Measurements from ENCODE around the gene PRDM12.
"Not testable (repeated sequence)": the region's sequence is repeated elsewhere in the genome, so short reads cannot be mapped to it uniquely, and the experiment has no call there.

The PRDM12 gene

DNA sequence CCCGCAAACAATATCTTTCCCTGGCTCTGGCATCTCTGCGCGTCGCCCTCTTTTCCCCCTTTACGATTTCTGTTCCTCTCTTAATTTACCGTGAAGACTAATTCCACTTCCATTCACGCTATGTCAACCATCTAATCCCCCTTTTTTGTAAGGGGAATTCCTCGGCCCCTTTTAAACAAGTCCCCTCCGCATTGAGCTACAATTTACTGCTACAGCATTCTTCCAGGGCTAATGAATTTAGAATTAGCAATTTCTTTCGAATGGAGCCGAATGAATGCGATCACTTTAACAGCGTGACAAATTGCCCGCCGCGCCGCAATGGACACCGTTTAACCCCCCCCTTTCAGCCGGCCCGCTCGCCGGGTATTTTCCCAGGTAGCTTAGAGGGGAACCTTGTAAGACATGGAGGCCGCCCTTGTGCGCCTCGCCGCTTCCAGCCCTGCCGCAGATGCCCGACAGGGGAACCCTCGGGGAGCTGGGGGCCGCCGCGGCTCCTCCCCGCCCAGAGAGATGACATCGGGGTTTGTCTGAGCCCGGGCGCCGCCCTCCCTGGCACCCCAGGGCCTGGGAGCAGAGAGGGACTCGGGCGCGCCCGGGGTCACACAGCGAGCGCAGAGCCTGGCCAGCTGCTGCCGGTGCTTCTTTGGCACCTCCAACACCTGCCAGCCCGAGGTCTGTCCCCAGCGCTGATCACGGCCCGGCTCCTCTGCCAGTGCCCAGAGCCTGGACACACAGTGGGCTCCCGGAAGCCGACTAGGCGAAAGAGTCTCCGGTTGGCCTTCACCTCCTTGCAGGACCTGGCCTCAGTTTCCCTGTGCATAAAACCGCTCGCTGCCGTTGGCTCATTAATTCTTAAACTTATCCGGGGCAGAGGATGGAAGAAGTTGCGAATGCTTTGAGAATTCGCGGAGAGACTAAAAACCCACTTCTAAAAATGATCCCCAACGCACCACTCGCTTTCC, 1.3 kb downstream of the PRDM12 start:
- DNase-seq: no peak

DNA sequence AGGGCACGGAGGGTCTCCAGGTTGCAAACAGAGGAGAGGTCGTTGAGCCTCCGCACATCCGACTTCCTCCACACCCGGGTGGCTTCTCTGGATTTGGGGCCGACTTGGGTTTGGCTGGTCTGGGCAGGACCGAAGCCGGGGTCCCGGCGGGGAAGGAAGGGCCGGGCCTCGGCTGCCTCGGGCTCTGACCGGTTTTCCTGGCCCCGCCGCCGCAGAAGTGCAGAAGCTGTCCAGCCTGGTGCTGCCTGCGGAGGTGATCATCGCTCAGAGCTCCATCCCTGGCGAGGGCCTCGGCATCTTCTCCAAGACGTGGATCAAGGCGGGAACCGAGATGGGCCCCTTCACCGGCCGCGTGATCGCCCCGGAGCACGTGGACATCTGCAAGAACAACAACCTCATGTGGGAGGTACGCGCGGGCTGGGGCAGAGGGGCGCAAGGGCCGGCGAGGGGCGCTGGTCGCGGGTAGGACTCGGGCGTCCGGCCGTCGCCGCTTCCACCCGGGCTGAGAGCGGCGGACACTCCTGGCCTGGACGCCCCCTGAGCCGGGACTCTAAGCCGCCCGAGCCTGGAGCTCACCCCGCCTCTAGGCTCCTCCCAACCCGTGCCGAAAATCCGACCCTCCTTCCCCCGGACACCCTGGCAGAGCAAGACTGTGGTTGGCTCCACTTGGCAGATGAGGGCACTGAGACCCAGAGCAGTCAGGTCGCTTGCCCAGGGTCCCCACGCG, 2.2 kb downstream of the PRDM12 start:
- no peak for DNase-seq

DNA sequence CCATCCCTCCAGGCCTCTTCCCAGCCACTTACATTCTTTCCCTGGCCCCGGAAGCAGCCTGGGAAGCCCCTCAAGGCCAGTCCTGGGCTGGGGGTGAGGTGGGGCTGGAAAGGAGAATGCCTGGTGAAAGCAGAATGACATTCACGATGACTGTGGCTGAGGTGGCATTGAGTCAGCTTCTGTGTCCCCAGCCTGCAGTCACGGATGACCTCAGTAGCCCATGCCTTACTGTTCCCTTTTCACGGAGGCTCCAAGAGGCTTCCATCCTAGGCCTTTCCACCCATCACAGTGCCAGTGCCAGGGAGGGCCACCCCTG, 2.7 kb downstream of the PRDM12 start:
- no peak for DNase-seq

DNA sequence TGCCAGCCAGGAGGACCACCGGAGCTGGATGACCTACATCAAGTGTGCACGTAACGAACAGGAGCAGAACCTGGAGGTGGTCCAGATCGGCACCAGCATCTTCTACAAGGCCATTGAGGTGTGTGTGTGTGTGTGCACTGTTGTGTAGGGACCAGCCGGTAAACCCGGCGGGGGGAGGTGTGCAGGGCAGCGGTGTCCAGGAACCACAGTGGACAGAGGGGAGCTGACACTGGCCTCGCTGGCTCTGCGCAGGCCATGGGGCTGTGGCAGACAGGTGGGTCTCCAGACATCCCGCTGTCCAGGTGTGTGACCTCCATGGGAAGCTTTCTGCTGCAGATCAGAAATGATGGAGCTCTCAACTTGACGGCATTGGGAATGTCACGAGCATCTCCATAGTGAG, 3.8 kb downstream of the PRDM12 start:
- DNase-seq: no peak

DNA sequence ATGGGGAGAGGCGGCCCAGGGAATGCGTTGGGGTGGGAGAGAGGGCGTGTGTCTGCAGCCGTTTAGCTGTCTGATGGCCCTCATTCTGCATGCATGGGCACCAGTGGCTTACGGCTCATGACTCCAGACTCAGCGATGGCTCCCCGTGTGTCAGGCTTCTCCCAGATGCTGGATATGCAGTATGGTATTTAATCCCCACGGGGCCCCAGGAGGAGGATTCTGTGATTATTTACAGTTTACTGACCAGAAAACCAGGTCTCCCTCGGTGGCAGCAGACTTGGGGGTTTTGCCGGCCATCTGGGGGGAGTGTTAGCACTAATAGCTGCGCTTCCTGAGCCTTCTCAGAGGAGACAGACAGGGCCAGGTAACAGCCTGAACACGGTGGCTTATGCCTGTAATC, 4.3 kb downstream of the PRDM12 start:
- no peak for DNase-seq

DNA sequence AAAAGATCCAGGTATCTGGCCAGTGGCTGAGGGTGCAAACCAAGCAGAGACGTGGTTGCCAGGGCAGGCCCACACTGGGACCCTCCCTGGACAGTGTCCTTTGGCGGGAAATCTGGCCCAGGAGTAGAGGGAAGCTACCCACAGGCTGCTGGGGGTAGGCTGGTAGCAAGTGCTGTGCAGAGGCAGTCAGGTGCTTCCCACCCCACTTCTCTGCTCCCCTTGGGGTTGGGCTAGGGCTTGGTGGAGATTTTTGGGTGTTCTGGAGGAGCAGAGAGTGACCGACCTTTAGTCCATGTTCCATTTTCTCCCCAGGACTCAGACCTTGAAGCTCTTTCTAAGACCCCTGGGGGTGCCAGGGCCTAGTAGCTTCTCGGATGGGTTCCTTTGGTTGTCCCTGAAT, 5.6 kb downstream of the PRDM12 start:
- DNase-seq: no peak

DNA sequence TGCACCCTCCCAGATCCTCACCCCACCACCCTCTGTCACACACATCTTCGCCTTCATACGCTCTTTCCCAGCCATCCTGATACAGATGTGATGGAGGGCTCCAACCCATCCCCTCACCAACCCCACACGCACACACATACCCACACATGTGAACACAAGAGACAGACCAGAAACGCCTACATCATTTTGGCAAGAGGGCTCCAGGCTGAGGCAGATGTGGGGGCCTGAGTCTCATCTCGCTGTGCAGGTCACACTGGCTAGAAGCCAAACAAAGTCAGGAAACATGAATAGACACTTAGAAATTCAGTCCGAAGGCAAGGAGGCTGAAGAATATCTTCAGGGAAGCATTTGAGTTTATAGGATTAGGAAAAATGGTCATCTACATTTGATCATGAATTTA, 6.2 kb downstream of the PRDM12 start:
- no peak for DNase-seq

DNA sequence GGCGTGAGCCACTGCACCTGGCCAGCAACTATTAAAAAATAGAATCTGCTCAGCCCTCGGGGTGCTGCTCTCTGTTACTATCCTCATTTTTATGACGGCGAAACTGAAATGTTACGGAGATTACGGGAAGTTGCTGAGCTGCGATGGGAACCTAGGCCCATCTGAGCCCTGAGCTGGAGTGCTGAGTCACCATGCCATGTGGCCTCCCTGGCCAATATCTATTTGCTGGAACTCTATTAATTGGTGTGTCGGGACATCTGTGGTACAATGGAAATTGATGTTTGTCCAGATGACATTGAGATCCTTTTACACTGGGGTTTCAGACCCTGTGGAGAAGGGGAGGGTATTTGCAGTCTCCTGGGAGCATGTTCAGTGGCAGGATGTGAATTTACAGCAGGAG, 8.1 kb downstream of the PRDM12 start:
- DNase-seq: no peak

DNA sequence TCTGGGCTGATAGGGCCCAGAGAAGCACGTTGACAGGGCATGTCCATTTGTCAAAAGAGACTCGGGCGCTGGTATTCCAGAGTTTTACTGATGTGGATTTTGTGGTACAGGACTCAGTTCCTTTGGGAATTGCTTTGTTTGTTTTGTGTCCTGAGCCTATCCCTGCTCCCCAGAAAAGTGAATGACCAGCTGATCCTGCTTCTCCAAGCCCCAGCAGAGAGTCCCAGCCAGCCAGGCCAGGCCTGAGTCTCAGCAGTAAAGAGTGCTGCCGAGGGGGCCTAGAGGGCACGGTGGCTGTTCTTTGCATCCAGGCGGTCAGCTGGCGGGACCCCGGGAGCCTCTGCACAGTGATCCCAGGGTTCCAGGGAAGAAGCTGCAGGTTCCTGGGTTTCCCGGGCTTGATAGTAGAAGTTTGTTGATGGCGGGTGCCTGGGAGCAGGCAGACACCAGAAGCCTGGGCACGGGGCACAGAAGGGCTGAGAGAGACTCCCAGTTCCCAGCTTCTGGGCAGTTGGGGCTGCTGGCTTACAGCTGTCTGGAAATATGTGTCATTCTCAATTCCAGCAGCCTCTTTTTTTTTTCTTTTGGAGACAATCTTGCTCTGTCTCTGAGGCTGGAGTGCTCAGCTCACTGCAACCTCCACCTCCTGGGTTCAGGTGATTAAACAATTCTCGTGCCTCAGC, 8.7 kb downstream of the PRDM12 start:
- no peak for DNase-seq

DNA sequence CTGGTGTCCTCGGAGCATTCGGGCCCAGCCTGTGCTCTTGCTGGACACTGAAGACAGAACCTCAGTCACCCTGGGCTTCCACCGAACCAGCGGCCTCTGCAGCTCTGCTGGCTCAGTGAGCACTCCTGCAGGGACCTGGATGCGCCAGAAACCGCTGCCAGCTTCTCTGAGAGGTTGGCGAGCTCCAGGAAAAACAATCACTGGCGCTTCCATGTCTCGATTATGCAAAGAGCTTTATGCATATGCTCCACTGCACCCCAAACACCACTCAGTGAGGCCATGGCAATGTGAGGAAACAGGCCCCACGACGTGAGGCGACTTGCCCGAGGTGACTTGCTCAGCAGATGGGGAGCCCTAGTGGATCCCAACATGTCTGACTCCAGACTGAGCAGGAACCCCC, 11.0 kb downstream of the PRDM12 start:
- no peak for DNase-seq

DNA sequence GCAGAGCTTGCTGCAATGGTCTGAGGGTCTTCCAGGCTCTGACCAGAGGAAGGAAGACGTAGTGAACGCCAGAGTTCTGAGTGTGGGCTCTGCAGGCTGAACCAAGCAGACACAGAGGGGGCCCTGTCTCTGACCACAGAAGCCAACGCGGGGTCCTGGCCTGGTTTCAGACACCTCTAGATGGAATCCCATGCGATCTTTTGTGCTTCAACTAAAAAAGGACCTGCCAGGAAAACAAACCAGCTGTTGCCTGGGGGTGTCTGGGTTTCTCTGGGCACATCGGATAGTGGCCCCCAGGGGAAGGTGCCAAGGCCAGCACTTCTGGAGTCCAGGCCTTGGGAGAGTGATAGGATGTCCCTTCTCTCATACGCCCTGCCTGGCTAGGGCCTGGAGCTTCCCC, 12.9 kb downstream of the PRDM12 start:
- no peak for DNase-seq

DNA sequence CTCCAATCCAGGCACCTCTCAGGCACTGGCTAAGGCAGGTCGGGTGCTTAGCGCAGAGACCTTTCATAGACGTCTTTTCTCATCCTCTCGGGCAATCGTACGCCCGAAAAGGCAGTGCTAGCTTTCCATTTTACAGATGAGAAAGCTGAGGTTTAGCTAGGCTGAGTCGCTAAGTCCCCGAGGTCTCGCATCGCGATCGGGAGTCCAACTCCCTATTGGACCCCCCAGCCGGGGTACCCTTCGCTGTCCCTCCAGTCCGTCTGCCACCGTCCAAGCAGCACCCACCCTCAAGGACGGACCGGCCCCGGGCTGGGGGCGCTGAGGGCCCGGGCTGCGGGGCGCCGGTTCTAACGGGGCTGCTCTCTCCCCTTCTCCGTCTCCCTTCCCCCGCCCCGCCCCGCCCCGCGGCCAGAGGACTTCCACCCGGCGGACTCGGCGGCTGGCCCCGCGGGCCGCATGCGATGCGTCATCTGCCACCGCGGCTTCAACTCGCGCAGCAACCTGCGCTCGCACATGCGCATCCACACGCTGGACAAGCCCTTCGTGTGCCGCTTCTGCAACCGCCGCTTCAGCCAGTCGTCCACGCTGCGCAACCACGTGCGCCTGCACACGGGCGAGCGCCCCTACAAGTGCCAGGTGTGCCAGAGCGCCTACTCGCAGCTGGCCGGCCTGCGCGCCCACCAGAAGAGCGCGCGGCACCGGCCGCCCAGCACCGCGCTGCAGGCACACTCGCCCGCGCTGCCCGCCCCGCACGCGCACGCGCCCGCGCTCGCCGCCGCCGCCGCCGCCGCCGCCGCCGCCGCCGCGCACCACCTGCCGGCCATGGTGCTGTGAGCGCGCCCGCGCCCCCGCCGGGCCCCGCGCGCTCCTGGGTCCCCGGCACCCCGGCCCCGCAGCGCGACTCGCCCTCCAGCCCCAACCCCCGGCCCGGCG, 16.7 kb downstream of the PRDM12 start:
- DNase-seq: peak; percentile 77

DNA sequence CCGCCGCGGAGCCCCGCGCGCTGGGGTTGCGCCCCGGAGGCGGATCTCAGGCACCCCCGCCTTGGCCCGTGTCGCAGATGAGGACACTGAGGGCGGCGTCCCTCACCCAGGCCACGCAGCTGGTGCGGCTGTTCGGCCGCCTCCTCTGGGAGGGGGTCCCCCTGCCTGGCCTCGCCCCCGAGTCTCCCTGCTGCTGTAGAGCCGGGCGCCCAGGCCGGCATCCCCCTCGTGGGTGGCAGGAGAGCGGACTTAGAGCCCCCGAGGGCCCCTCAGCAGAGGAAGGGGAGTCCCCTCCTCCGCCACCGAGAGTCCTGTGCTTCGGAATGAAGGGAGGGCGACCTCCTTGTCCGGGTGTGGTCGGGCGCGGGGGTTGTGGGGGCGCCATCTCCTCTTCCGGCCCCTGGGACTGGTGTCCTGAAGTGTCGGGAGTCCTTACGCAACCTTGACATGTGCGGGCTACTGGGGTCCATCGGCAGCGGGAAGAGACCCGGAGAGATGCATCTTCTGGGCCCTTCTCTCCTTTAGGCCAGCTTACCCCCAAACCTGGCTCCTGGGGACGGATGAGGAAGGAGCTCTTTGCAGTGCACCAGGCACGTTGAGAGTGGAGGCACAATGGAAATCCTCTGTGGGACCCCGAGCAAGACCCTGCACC, 17.5 kb downstream of the PRDM12 start:
- no peak for DNase-seq

DNA sequence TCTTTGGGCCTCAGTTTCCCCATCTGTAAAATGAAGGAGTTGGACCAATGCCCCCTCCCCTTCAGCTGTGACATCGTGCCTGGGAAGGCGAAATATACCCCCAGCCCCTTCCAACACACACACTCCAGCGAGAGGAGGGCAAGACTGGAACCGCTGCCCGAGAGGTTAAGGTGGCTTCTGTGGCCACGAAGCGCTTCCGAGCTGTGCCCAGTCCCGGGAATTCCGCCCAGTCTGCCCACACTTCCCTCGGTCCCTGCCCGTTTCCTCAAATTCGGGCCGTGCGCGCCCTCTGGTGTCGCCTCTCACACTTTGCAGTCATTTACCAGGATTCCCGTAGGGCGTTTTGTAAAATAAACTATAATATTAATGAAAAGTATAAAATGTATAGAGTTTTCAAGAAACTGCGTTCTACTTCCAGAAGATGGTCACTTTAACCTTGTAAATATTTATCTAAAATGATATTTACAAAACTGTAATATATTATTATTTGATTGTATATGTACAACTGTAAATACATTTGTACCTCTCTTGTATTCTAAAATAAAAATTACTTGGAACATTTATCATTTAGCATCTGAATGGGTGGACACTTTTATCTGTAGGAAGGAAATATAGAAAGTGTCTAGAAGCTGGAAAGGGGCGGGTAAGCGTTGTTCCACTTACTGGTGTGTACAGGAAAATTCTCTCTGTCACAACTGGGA, 18.2 kb downstream of the PRDM12 start:
- peak; percentile 71 for DNase-seq

DNA sequence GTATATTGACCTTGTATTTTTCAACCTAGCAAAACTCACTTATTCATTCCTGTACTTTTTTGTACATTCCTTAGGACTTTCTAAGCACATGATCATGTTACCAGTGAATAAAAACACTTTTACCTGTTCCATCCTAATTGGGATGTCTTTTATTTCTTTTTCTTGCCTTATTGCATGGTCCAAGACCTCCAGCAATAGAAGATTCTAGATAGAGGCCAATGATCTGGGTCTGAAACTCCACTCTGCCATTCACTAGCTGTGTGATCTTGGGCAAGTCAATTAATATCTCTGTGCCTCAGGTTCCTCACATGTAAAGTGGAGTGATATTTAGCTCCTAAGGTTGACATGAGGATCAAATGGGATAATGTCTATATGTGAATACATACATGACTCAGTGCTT, 20.7 kb downstream of the PRDM12 start:
- no peak for DNase-seq

DNA sequence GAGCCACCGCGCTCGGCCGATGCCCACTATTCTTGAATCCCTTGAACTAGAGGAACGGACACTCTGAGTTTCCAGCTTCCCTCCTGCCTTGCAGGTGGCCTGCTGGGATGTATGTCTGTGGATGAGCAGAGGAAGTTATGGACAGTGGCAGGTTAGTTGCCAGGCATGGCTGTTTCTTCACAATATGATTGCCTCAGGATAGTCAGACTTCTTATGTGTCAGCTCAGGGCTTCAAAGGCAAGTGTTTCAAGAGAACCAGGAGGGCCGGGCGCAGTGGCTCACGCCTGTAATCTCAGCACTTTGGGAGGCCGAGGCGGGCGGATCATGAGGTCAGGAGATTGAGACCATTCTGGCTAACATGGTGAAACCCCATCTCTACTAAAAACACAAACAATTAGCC, 21.6 kb downstream of the PRDM12 start:
- DNase-seq: not testable (repeated sequence)

DNA sequence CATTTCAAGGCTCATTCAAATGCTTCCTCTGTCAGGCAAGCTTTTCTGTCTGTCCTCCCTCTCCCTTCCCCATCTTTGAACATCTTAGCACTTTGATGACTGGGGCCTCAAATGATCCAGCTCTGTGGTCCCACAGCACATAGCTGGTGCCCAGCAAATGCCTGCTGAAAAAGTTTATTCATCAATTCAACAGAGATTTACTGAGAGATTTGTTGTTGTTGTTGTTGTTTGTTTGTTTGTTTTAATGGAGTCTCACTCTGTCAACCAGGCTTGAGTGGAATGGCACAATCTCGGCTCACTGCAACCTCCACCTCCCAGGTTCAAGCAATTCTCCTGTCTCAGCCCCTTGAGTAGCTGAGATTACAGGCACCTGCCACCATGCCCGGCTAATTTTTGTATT, 23.2 kb downstream of the PRDM12 start:
- DNase-seq: no peak

DNA sequence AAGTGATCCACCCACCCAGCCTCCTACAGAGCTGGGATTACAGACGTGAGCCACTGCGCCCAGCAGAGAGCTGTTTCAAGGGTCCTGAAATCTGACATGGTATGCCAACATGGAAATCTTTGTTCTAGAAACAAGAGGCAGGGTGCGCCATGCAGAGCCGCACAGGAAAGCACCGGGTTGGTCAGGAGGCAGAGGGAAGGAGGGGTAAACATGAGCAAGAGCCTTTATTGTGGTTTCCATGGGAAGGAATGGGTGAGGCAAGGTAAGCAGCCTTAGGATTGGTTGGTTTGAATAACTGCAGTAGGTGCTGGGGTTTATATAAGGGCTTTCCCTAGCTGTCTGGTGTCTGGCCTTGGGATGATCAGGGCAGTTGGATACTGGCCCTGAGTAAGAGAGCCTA, 23.7 kb downstream of the PRDM12 start:
- DNase-seq: no peak

DNA sequence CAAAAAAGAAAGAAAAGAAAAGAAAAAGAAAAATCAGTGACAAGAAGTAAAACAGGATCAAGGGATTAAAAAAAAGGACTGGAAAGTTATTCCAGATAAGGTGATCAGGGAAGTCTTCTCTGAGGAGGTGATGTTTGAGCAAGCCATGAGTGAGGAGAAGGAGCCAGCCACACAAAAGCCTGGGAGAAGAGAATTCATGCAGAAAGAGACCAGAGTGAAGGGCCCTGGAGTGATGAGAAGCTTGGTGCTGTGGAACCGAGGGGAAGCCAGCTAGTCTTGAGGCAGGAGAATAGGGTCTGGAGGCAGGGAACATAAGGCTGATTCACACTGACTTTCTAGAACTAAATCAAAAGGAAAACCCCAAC, 25.2 kb downstream of the PRDM12 start:
- no peak for DNase-seq

DNA sequence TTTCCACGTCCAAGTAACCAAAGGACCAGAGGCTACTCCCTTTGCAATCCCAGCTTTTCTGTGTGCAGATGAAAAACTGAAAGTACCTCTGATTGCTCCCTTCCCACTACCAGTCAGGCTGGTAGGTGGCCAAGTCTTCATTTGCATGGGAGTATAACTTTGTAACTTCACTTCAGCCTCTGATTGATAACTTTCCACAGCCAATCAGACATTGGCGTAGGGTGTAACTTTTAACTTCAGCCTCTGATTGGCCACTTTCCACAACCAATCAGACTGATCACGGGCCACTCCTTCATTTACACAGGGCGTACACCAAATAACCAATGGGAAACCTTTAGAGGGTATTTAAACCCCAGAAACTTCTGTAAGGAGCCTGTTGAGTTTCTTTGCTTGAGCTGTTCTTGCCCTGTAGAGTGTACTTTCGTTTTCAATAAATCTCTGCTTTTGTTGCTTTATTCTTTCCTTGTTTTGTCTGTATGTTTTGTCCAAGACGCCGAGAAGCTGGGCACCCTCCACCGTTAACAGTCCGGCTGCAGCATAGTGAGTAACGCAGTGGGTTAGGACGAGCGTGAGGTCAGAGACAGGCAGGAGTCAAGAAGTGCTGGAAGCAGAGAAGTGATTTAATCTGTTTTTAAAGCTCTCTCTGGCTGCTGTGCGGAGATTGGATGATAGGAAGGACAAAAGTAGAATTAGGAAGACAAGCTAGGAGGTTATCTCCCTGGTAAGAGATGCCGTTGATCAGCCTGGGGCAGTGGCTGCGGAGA, 25.7 kb downstream of the PRDM12 start:
- DNase-seq: peak; percentile 81

DNA sequence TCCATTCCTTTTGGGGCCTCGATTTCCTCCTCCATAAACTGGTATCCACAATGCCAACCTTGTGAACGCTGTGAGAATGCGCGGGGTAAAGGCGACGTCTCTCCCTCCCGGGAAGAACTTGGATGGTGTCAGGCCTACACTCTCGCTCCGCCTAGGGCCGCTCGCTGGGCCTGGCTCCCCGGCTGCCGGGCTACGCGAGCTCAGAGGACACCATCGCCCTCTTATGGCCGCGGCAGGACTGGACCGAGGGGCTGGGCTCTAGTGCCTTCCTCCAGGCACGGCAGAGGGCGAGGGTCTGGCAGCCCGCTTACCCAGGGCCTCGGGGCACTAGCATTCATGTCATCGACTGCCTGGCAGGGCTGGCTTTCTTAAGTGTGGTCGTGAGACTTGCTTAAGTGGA, 27.9 kb downstream of the PRDM12 start:
- DNase-seq: no peak
